WTC11 (cell line): ENCODE results near the gene TAS2R42.

Experiments used
- ESRRA ChIP-seq: sonication (generic); formaldehyde crosslinking; IDR thresholded peaks from 2 replicates; pipeline ENCODE4 v1.8.1; 2022; ENCODE audit warnings: mild to moderate bottlenecking, missing genetic modification reagents, borderline replicate concordance
- FOXP1 ChIP-seq: sonication (generic); formaldehyde crosslinking; IDR thresholded peaks from 2 replicates; pipeline ENCODE4 v1.8.0; 2022; ENCODE audit warnings: missing genetic modification reagents, mild to moderate bottlenecking, moderate library complexity, borderline replicate concordance
- NFYB ChIP-seq: sonication (generic); formaldehyde crosslinking; conservative IDR thresholded peaks from 2 replicates; pipeline ENCODE4 v1.8.0; 2022; ENCODE audit warnings: low read depth, missing genetic modification reagents
- USF2 ChIP-seq: sonication (generic); formaldehyde crosslinking; IDR thresholded peaks from 2 replicates; pipeline ENCODE4 v1.8.1; 2023; ENCODE audit warnings: mild to moderate bottlenecking, missing genetic modification reagents, moderate library complexity
- ZNF317 ChIP-seq: sonication (generic); formaldehyde crosslinking; IDR thresholded peaks from 2 replicates; pipeline ENCODE4 v1.8.1; 2023; ENCODE audit warnings: low read depth, mild to moderate bottlenecking, moderate library complexity, missing genetic modification reagents, borderline replicate concordance
- TF ChIP-seq, protein P1 (sequence below): fragments of 200-600 bp; IDR thresholded peaks from 2 replicates; pipeline ENCODE4 v1.8.0; 2022; ENCODE audit warnings: antibody characterized with exemption
- TF ChIP-seq, protein P2 (sequence below): sonication (generic); formaldehyde crosslinking; IDR thresholded peaks from 2 replicates; pipeline ENCODE4 v1.8.1; 2023; ENCODE audit warnings: mild to moderate bottlenecking, missing genetic modification reagents, borderline replicate concordance

- TF ChIP-seq, protein P1, sequence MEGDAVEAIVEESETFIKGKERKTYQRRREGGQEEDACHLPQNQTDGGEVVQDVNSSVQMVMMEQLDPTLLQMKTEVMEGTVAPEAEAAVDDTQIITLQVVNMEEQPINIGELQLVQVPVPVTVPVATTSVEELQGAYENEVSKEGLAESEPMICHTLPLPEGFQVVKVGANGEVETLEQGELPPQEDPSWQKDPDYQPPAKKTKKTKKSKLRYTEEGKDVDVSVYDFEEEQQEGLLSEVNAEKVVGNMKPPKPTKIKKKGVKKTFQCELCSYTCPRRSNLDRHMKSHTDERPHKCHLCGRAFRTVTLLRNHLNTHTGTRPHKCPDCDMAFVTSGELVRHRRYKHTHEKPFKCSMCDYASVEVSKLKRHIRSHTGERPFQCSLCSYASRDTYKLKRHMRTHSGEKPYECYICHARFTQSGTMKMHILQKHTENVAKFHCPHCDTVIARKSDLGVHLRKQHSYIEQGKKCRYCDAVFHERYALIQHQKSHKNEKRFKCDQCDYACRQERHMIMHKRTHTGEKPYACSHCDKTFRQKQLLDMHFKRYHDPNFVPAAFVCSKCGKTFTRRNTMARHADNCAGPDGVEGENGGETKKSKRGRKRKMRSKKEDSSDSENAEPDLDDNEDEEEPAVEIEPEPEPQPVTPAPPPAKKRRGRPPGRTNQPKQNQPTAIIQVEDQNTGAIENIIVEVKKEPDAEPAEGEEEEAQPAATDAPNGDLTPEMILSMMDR = no peak
- TF ChIP-seq, protein P2, sequence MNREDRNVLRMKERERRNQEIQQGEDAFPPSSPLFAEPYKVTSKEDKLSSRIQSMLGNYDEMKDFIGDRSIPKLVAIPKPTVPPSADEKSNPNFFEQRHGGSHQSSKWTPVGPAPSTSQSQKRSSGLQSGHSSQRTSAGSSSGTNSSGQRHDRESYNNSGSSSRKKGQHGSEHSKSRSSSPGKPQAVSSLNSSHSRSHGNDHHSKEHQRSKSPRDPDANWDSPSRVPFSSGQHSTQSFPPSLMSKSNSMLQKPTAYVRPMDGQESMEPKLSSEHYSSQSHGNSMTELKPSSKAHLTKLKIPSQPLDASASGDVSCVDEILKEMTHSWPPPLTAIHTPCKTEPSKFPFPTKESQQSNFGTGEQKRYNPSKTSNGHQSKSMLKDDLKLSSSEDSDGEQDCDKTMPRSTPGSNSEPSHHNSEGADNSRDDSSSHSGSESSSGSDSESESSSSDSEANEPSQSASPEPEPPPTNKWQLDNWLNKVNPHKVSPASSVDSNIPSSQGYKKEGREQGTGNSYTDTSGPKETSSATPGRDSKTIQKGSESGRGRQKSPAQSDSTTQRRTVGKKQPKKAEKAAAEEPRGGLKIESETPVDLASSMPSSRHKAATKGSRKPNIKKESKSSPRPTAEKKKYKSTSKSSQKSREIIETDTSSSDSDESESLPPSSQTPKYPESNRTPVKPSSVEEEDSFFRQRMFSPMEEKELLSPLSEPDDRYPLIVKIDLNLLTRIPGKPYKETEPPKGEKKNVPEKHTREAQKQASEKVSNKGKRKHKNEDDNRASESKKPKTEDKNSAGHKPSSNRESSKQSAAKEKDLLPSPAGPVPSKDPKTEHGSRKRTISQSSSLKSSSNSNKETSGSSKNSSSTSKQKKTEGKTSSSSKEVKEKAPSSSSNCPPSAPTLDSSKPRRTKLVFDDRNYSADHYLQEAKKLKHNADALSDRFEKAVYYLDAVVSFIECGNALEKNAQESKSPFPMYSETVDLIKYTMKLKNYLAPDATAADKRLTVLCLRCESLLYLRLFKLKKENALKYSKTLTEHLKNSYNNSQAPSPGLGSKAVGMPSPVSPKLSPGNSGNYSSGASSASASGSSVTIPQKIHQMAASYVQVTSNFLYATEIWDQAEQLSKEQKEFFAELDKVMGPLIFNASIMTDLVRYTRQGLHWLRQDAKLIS (CRISPR knock-in tag) = no peak
- TF ChIP-seq USF2 (CRISPR knock-in tag) (no peak), NFYB (CRISPR knock-in tag) (no peak), ESRRA (no peak), ZNF317 (CRISPR knock-in tag) (no peak), FOXP1 (no peak)
Observed at GRCh38 chr12:11162502-11162901, 24.2 kb downstream of the TAS2R42 start.
